Measurements from ENCODE around the gene GP9.

Gene GP9

DNA sequence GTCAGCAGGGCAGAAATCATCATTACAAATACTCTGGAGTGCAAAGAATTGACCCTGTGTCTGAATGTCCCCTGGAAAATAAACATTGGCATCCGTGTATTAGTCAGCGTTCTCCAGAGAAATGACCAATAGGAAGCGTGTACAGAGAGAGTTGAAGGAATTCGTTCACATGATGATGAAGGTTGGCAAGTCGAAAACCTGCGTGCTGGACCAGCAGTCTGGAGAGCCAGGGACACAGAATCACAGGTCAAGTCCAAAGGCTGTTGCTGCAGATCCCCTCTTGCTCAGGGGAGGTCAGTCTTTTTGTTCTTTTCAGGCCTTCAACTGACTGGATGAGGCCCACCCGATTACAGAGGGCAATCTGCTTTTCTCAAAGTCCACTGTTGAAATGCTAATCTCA is 16.6 kb downstream of the GP9 start:
- H3K4me3 ChIP-seq (ENCODE audit: low read depth, low read length) = no peak overlapping the region
- peak; percentile 52 for DNase-seq (ENCODE audit: low read depth)
- TF ChIP-seq CTCF (conservative IDR thresholded peaks at IDR 0.05; ENCODE audit: low read depth, low read length) = no peak

DNA sequence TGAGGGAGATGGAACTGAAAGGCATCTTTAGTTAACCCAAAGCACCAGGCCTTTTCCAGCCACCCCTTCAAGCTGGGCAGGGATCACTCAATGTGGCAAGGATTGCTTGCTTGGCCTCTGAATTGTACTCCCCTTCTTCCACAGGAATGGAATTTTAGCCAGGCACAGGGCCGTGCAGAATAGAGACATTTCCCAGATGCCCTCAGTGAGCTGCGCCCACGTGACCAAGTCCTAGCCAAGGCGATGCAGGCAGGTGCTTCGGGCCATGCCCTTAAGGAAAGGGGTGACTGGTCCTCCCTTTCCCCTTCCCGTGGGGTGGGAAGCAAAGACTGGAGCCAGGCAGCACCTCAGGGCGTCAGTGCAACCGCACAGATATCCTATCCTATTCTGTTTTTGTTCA is 17.9 kb downstream of the GP9 start:
- no peak for DNase-seq (ENCODE audit: low read depth)
- TF ChIP-seq CTCF (conservative IDR thresholded peaks at IDR 0.05; ENCODE audit: low read depth, low read length) = no peak
- no peak overlapping the region for H3K4me3 ChIP-seq (ENCODE audit: low read depth, low read length)

DNA sequence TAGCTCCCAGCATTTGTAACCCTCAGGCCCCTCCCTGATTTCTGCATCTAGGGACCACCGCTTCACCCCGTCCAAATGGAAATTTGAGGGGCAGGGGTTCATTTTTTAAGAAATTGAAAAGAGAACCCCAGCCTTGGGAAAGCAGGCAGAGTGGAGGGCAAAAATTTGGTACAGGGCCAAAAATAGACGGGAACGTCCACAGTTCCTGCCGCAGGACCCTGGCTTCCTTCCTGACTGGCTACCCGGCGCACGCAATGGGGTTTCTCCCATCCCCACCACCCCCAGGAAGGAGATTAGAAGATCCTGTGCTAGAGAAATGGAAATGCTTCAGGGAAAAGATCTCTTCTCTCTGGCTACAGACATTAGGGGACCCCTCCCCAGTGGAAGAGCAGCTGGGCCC is 20.9 kb downstream of the GP9 start:
- DNase-seq (ENCODE audit: low read depth) = no peak
- no peak for TF ChIP-seq CTCF (conservative IDR thresholded peaks at IDR 0.05; ENCODE audit: low read depth, low read length)
- no peak overlapping the region for H3K4me3 ChIP-seq (ENCODE audit: low read depth, low read length)

DNA sequence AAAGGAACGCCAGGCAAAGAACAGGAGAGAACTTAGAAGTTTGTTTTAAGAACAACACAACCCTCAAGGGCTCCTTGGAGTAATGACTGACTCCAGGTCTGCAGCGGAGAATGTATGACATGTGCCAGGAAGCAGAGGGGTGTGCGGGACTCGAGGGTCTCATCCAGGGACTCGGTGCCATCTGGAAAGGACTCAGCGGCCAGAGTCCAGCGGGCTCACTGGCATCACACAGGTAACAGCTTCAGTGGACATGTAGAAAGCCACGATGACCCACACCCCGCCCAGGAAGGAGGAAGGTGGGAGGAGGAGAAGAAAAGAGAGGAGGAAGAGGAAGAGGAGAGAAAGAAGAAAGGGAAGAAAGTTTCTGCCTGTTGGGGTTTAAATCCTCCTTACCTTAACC is 21.4 kb downstream of the GP9 start:
- DNase-seq (ENCODE audit: low read depth) = no peak
- no peak for TF ChIP-seq CTCF (conservative IDR thresholded peaks at IDR 0.05; ENCODE audit: low read depth, low read length)
- no peak overlapping the region for H3K4me3 ChIP-seq (ENCODE audit: low read depth, low read length)

DNA sequence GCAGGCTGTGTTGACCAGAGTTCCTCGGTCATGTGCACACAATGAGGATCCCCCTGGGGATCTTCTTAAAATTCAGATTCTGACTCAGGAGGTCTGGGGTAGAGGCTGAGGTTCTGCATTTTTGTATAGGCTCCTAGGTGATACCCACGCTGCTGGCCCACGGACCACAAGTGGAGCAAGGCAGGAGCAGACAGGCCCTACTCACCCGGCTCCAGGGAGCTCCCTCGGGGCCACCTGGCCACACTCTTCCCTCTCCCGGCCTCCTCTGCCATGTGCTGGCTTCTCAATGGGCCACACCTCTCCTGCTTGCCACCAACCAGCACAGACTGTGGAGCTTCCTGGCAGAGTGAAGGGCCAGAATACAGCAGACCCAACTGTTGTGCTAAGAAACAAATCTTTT is 23.9 kb downstream of the GP9 start:
- H3K4me3 ChIP-seq (ENCODE audit: low read depth, low read length) = no peak overlapping the region
- no peak for DNase-seq (ENCODE audit: low read depth)
- no peak for TF ChIP-seq CTCF (conservative IDR thresholded peaks at IDR 0.05; ENCODE audit: low read depth, low read length)

DNA sequence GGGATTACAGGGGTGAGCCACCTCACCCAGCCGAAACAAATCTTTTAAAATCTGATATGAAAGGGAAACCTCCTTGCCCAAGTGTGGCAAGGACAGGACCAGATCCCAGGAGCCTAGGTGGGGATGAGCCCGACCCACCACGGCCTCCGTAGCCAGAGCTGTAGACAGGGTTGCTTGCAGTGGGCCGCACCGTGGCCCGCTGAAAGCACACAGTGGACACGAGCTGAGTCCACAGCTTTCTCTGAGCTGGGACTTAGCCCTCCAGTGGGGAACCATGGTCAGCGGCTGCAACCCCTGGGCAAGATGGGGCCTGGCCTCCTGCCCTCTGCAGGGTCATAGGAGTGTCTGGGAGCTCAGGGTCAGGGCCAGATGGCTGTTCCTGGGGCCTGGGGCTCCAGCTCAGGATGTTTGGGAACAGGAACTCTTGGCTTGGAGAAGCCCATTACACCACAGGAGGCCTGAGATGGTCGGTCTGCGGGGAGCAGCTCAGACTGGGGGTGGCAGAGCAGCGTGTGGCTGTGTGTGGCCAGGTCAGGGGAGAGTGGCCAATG is 24.7 kb downstream of the GP9 start:
- H3K4me3 ChIP-seq (ENCODE audit: low read depth, low read length) = no peak overlapping the region
- TF ChIP-seq CTCF (conservative IDR thresholded peaks at IDR 0.05; ENCODE audit: low read depth, low read length) = no peak
- no peak for DNase-seq (ENCODE audit: low read depth)

DNA sequence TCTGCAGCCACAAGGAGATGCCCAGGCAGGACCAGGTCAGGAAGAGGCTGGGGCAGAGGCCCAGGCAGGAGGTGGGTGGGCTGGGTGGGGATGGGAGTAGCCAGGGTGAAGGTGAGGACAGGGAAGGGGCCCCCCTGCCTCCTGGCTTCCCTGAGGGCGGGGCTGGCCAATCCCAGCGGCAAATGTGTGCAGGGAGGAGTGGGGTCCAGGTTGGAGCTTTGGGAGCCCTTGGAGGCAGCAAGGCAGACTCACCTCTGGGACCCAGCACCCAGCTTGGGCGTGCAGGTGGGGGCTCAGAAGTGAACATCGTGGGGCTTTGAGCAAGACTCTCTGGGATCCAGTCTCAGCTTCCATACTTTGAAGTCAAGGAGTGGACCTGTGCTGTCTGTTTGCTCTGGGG is 25.2 kb downstream of the GP9 start:
- TF ChIP-seq CTCF (conservative IDR thresholded peaks at IDR 0.05; ENCODE audit: low read depth, low read length) = no peak
- no peak for DNase-seq (ENCODE audit: low read depth)
- H3K4me3 ChIP-seq (ENCODE audit: low read depth, low read length) = no peak overlapping the region
